ENCODE data around the gene PCAT7. TPM values are rescaled to one million over a fixed set of nuclear protein-coding genes. Genes with fewer than 3 reads are reported as not detected.

The PCAT7 gene
- total RNA-seq, 1 experiment from 2014 or later = 6.5 TPM

GRCh38 chr9:94577571-94577970 lies 22.7 kb downstream of the PCAT7 start:
- peaks cover 5% of the 10 kb centered on the region for H3K9me3 Mint-ChIP-seq
- no peaks in the 10 kb centered on the region for H3K27me3 Mint-ChIP-seq (ENCODE audit: low read depth)
- no peaks in the 10 kb centered on the region for H3K36me3 Mint-ChIP-seq
- TF ChIP-seq ATF6 (CRISPR knock-in tag; IDR thresholded peaks at IDR 0.05) = no peak
- TF ChIP-seq, protein P1, sequence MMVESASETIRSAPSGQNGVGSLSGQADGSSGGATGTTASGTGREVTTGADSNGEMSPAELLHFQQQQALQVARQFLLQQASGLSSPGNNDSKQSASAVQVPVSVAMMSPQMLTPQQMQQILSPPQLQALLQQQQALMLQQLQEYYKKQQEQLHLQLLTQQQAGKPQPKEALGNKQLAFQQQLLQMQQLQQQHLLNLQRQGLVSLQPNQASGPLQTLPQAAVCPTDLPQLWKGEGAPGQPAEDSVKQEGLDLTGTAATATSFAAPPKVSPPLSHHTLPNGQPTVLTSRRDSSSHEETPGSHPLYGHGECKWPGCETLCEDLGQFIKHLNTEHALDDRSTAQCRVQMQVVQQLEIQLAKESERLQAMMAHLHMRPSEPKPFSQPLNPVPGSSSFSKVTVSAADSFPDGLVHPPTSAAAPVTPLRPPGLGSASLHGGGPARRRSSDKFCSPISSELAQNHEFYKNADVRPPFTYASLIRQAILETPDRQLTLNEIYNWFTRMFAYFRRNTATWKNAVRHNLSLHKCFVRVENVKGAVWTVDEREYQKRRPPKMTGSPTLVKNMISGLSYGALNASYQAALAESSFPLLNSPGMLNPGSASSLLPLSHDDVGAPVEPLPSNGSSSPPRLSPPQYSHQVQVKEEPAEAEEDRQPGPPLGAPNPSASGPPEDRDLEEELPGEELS (CRISPR knock-in tag; IDR thresholded peaks at IDR 0.05) = no peak
- TF ChIP-seq SMAD3 (CRISPR knock-in tag; IDR thresholded peaks at IDR 0.05; ENCODE audit: borderline replicate concordance) = no peak
- no peak for TF ChIP-seq ZSCAN18 (CRISPR knock-in tag; IDR thresholded peaks at IDR 0.05)
- TF ChIP-seq TP53 (CRISPR knock-in tag; IDR thresholded peaks at IDR 0.05) = no peak
- TF ChIP-seq ATF2 (CRISPR knock-in tag; IDR thresholded peaks at IDR 0.05; ENCODE audit: borderline replicate concordance, low read depth) = no peak
- TF ChIP-seq USF2 (CRISPR knock-in tag; IDR thresholded peaks at IDR 0.05) = no peak
- no peak for TF ChIP-seq GRHL2 (CRISPR knock-in tag; IDR thresholded peaks at IDR 0.05; ENCODE audit: insufficient replicate concordance, severe bottlenecking)
- ChIA-PET CTCF (interaction anchor here (2.8 kb wide), 1 partner anchor 23 kb away, joined by 10 read pairs; the partner anchor contains the start of gene PCAT7), POLR2A (no interaction called here)
- DNase-seq (ENCODE audit: low spot score) (no peak), ATAC-seq (no peak)
- no peak overlapping the region for H3K4me3 Mint-ChIP-seq
- H3K4me1 Mint-ChIP-seq = peaks cover 4% of the 10 kb centered on the region; the same call in 1 of the 2 replicates
- no peak overlapping the region for H3K27ac Mint-ChIP-seq

- Mint-ChIP-seq H3K27me3 (ENCODE audit: low read depth) (no peaks in the 10 kb centered on the region), H3K27ac (no peak overlapping the region), H3K36me3 (no peaks in the 10 kb centered on the region), H3K4me1 (peaks cover 4% of the 10 kb centered on the region; the same call in 1 of the 2 replicates), H3K9me3 (peaks cover 5% of the 10 kb centered on the region), H3K4me3 (no peak overlapping the region)
- CTCF ChIA-PET = no interaction called here
- POLR2A ChIA-PET = no interaction called here
- DNase-seq (ENCODE audit: low spot score) (no peak), ATAC-seq (no peak)
- TF ChIP-seq HMGA2 (CRISPR knock-in tag; IDR thresholded peaks at IDR 0.05) (no peak), ZNF138 (CRISPR knock-in tag; conservative IDR thresholded peaks at IDR 0.05) (no peak), ATF2 (CRISPR knock-in tag; IDR thresholded peaks at IDR 0.05; ENCODE audit: borderline replicate concordance, low read depth) (no peak)
- TF ChIP-seq, protein P2, sequence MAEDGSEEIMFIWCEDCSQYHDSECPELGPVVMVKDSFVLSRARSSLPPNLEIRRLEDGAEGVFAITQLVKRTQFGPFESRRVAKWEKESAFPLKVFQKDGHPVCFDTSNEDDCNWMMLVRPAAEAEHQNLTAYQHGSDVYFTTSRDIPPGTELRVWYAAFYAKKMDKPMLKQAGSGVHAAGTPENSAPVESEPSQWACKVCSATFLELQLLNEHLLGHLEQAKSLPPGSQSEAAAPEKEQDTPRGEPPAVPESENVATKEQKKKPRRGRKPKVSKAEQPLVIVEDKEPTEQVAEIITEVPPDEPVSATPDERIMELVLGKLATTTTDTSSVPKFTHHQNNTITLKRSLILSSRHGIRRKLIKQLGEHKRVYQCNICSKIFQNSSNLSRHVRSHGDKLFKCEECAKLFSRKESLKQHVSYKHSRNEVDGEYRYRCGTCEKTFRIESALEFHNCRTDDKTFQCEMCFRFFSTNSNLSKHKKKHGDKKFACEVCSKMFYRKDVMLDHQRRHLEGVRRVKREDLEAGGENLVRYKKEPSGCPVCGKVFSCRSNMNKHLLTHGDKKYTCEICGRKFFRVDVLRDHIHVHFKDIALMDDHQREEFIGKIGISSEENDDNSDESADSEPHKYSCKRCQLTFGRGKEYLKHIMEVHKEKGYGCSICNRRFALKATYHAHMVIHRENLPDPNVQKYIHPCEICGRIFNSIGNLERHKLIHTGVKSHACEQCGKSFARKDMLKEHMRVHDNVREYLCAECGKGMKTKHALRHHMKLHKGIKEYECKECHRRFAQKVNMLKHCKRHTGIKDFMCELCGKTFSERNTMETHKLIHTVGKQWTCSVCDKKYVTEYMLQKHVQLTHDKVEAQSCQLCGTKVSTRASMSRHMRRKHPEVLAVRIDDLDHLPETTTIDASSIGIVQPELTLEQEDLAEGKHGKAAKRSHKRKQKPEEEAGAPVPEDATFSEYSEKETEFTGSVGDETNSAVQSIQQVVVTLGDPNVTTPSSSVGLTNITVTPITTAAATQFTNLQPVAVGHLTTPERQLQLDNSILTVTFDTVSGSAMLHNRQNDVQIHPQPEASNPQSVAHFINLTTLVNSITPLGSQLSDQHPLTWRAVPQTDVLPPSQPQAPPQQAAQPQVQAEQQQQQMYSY (CRISPR knock-in tag; IDR thresholded peaks at IDR 0.05) = no peak
- TF ChIP-seq, protein P3, sequence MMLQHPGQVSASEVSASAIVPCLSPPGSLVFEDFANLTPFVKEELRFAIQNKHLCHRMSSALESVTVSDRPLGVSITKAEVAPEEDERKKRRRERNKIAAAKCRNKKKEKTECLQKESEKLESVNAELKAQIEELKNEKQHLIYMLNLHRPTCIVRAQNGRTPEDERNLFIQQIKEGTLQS (CRISPR knock-in tag; conservative IDR thresholded peaks at IDR 0.05) = no peak
- TF ChIP-seq, protein P4, sequence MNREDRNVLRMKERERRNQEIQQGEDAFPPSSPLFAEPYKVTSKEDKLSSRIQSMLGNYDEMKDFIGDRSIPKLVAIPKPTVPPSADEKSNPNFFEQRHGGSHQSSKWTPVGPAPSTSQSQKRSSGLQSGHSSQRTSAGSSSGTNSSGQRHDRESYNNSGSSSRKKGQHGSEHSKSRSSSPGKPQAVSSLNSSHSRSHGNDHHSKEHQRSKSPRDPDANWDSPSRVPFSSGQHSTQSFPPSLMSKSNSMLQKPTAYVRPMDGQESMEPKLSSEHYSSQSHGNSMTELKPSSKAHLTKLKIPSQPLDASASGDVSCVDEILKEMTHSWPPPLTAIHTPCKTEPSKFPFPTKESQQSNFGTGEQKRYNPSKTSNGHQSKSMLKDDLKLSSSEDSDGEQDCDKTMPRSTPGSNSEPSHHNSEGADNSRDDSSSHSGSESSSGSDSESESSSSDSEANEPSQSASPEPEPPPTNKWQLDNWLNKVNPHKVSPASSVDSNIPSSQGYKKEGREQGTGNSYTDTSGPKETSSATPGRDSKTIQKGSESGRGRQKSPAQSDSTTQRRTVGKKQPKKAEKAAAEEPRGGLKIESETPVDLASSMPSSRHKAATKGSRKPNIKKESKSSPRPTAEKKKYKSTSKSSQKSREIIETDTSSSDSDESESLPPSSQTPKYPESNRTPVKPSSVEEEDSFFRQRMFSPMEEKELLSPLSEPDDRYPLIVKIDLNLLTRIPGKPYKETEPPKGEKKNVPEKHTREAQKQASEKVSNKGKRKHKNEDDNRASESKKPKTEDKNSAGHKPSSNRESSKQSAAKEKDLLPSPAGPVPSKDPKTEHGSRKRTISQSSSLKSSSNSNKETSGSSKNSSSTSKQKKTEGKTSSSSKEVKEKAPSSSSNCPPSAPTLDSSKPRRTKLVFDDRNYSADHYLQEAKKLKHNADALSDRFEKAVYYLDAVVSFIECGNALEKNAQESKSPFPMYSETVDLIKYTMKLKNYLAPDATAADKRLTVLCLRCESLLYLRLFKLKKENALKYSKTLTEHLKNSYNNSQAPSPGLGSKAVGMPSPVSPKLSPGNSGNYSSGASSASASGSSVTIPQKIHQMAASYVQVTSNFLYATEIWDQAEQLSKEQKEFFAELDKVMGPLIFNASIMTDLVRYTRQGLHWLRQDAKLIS (CRISPR knock-in tag; IDR thresholded peaks at IDR 0.05; ENCODE audit: borderline replicate concordance) = no peak
- TF ChIP-seq, protein P5, sequence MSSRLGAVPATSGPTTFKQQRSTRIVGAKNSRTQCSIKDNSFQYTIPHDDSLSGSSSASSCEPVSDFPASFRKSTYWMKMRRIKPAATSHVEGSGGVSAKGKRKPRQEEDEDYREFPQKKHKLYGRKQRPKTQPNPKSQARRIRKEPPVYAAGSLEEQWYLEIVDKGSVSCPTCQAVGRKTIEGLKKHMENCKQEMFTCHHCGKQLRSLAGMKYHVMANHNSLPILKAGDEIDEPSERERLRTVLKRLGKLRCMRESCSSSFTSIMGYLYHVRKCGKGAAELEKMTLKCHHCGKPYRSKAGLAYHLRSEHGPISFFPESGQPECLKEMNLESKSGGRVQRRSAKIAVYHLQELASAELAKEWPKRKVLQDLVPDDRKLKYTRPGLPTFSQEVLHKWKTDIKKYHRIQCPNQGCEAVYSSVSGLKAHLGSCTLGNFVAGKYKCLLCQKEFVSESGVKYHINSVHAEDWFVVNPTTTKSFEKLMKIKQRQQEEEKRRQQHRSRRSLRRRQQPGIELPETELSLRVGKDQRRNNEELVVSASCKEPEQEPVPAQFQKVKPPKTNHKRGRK (CRISPR knock-in tag; IDR thresholded peaks at IDR 0.05; ENCODE audit: borderline replicate concordance) = no peak
Measured at GRCh38 chr9:94581728-94582127, 26.8 kb downstream of the PCAT7 start.

Data from WTC11 (cell line).